ENCODE results near the gene NPR3.

DNA sequence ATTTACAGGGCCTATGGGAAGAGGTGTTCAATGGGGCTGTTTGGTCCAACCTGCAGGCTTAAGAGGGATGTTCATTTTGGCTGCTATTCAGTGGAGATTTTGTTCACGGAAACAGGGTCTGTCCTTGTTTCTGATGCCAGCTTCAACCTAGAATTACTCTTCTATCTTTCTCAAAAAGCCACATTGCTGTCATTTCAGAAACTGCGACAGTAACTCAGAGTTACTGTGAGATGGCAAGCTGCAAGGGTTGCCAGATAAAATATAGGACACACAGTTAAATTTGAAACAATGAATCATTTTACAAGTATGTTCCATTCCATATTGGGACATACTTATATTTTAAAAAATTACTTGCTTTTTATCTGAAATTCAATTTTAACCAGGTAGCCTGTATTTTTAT is 128.0 kb downstream of the NPR3 start:
- TF ChIP-seq EZH2 (IDR thresholded peaks at IDR 0.05; ENCODE audit: insufficient read depth, poor library complexity, severe bottlenecking) (no peak), EZH2phosphoT487 (IDR thresholded peaks at IDR 0.05; ENCODE audit: insufficient read depth, low read depth) (no peak)

Data from GM23248 (cell line).